ENCODE data around the gene HIVEP2. TPM values are rescaled to one million over a fixed set of nuclear protein-coding genes. Genes with fewer than 3 reads are reported as not detected.

The HIVEP2 gene
- total RNA-seq, 2 donors from 2014 or later = 1.7 to 2.4 TPM

DNA sequence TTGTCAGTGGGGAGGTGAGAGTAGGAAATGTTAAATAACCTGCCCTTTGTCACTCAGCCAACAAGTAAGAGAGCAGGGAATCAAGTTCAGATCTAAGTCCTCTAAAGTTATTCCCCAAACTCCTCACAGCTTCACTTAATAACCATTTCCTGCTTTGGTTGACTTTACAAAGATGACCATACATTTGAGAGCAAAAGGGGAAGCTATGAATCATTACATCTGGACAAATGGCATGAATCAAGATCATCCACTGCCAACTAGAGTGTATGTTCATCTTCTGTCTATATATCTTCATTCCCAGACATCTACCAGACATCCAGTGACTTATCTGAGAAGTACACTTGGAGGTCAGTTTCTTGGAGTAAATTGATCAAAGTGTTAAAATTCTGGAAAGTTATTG is 15.1 kb upstream of the HIVEP2 start:
- no peaks in the 10 kb centered on the region for H3K9me3 ChIP-seq (ENCODE audit: control insufficient read depth, low read length)
- Mint-ChIP-seq H3K36me3 (ENCODE audit: low read depth) (no peaks in the 10 kb centered on the region), H3K9me3 (peaks cover 4% of the 10 kb centered on the region), H3K27ac (no peak overlapping the region), H3K27me3 (ENCODE audit: insufficient read depth) (no peaks in the 10 kb centered on the region), H3K4me1 (no peaks in the 10 kb centered on the region), H3K4me3 (no peak overlapping the region)
- H3K4me3 ChIP-seq (ENCODE audit: low read length) = no peak overlapping the region
- no peaks in the 10 kb centered on the region for H3K36me3 ChIP-seq (ENCODE audit: control insufficient read depth, insufficient read depth, low read length)
- H3K4me1 ChIP-seq (ENCODE audit: control insufficient read depth, insufficient read depth, low read length) = no peaks in the 10 kb centered on the region
- H3K27ac ChIP-seq (ENCODE audit: low read depth, low read length) = no peak overlapping the region
- no peak for DNase-seq
- no peak overlapping the region for H3K9ac ChIP-seq (ENCODE audit: extremely low read depth, low read length, poor library complexity, severe bottlenecking)
- TF ChIP-seq, protein P1, sequence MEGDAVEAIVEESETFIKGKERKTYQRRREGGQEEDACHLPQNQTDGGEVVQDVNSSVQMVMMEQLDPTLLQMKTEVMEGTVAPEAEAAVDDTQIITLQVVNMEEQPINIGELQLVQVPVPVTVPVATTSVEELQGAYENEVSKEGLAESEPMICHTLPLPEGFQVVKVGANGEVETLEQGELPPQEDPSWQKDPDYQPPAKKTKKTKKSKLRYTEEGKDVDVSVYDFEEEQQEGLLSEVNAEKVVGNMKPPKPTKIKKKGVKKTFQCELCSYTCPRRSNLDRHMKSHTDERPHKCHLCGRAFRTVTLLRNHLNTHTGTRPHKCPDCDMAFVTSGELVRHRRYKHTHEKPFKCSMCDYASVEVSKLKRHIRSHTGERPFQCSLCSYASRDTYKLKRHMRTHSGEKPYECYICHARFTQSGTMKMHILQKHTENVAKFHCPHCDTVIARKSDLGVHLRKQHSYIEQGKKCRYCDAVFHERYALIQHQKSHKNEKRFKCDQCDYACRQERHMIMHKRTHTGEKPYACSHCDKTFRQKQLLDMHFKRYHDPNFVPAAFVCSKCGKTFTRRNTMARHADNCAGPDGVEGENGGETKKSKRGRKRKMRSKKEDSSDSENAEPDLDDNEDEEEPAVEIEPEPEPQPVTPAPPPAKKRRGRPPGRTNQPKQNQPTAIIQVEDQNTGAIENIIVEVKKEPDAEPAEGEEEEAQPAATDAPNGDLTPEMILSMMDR (conservative IDR thresholded peaks at IDR 0.05) = no peak
- H3K27me3 ChIP-seq (ENCODE audit: control insufficient read depth, insufficient read depth, low read length, poor library complexity, severe bottlenecking) = peaks cover 5% of the 10 kb centered on the region

DNA sequence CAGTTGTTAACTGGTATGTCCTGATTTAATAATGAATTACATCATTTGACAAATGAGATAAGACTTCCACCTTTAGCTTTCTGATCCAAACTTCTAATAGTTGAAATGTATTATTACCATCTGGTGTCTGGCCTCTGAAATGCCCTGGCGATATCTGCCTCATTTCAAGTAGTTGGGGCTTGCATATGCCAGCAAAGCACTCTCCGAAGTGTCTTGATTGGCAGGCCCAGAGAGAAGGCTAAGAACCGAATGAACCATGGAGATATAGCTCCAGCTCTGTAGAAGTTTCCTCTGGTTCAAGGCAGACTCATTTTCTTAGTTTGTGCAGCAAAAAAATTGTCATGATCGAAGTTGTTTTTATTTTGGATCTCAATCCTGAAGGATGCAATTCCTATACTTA is 13.4 kb upstream of the HIVEP2 start:
- 92 to 94% methylated on average over 3 to 4 of the region's 4 CpGs for WGBS, 2 experiments (ENCODE audit: insufficient coverage in 1 of 2, insufficient read length in 1 of 2)
- Mint-ChIP-seq H3K9me3 (peaks cover 4% of the 10 kb centered on the region), H3K4me1 (no peaks in the 10 kb centered on the region), H3K27me3 (ENCODE audit: insufficient read depth) (peaks cover 4% of the 10 kb centered on the region), H3K4me3 (no peak overlapping the region), H3K36me3 (ENCODE audit: low read depth) (no peaks in the 10 kb centered on the region), H3K27ac (no peak overlapping the region)
- Histone ChIP-seq H3K4me1 (ENCODE audit: control insufficient read depth, insufficient read depth, low read length) (no peaks in the 10 kb centered on the region), H3K9me3 (ENCODE audit: control insufficient read depth, low read length) (no peaks in the 10 kb centered on the region), H3K4me3 (ENCODE audit: low read length) (no peak overlapping the region), H3K27ac (ENCODE audit: low read depth, low read length) (no peak overlapping the region), H3K36me3 (ENCODE audit: control insufficient read depth, insufficient read depth, low read length) (no peaks in the 10 kb centered on the region), H3K27me3 (ENCODE audit: control insufficient read depth, insufficient read depth, low read length, poor library complexity, severe bottlenecking) (peaks cover 12% of the 10 kb centered on the region), H3K9ac (ENCODE audit: extremely low read depth, low read length, poor library complexity, severe bottlenecking) (no peak overlapping the region)
- TF ChIP-seq, protein P1 (conservative IDR thresholded peaks at IDR 0.05) = no peak
- no peak for DNase-seq

DNA sequence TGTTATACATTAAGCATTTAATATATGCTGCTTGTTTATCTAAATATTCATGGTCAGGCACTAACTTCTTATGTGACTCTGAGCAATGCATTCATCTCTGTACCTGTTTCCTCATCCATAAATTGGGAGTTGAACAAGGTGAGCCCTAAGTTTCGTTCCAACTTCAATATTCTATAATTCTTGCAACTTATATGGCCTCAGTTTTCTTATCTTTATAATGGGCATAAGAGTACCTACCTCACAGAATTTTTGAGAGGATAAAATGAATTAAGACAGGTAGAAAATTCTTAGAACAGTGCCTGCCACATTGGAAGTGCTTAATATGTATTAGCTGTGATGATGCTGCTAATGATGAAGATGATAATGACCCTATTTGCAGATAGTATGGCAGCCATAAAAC is 11.8 kb upstream of the HIVEP2 start:
- Mint-ChIP-seq H3K9me3 (peaks cover 4% of the 10 kb centered on the region), H3K27me3 (ENCODE audit: insufficient read depth) (peaks cover 18% of the 10 kb centered on the region), H3K27ac (no peak overlapping the region), H3K36me3 (ENCODE audit: low read depth) (no peaks in the 10 kb centered on the region), H3K4me1 (no peaks in the 10 kb centered on the region), H3K4me3 (no peak overlapping the region)
- TF ChIP-seq, protein P1 (conservative IDR thresholded peaks at IDR 0.05) = no peak
- 92% methylated on average over 1 of the region's 1 CpG; no CpG with 5 or more reads in 1 of the 2 experiments for WGBS, 2 experiments (ENCODE audit: insufficient coverage in 1 of 2, insufficient read length in 1 of 2)
- H3K27me3 ChIP-seq (ENCODE audit: control insufficient read depth, insufficient read depth, low read length, poor library complexity, severe bottlenecking) = peaks cover 28% of the 10 kb centered on the region
- no peaks in the 10 kb centered on the region for H3K4me1 ChIP-seq (ENCODE audit: control insufficient read depth, insufficient read depth, low read length)
- H3K4me3 ChIP-seq (ENCODE audit: low read length) = no peak overlapping the region
- no peaks in the 10 kb centered on the region for H3K36me3 ChIP-seq (ENCODE audit: control insufficient read depth, insufficient read depth, low read length)
- no peak overlapping the region for H3K9ac ChIP-seq (ENCODE audit: extremely low read depth, low read length, poor library complexity, severe bottlenecking)
- DNase-seq = no peak
- H3K27ac ChIP-seq (ENCODE audit: low read depth, low read length) = no peak overlapping the region
- no peaks in the 10 kb centered on the region for H3K9me3 ChIP-seq (ENCODE audit: control insufficient read depth, low read length)

Data from endodermal cell (in vitro differentiated cells).